Caco-2 (cell line): Measurements from ENCODE around the gene WEE1. TPM values are rescaled to one million over a fixed set of nuclear protein-coding genes. Genes with fewer than 3 reads are reported as not detected.

Experiments used
- BruUV-seq: library from RNA; stranded (reverse); fragments of 400-500 nt; replicated peaks from 2 replicates; lab custom pipeline; 2021; lab: Mats Ljungman, UMichigan
- CTCF ChIA-PET: fragments of 300-600 bp; sonication (Branson Sonifier 250); formaldehyde crosslinking; loops from one replicate; lab custom pipeline; 2022; ENCODE audit warnings: antibody characterized with exemption; lab: Charles Lee
- POLR2A ChIA-PET: fragments of 300-600 bp; sonication (Branson Sonifier 250); formaldehyde crosslinking; loops from one replicate; lab custom pipeline; 2022; ENCODE audit warnings: antibody characterized with exemption; lab: Charles Lee
- DNase-seq, 2 experiments: peaks; one replicate each; pipeline versions ENCODE4 v3.0.0 to v3.0.0-alpha.2; 2020 to 2022
- H3K27me3 ChIP-seq: replicated peaks from 2 replicates; pipeline ENCODE4 v1.6.0; 2011; ENCODE audit warnings: low read length; ENCODE audit not compliant: control insufficient read depth, insufficient read depth
- H3K36me3 ChIP-seq: 2 replicates; pipeline ENCODE4 v1.5.1; 2011; ENCODE audit warnings: low read length; ENCODE audit not compliant: control insufficient read depth, insufficient read depth
- H3K4me1 ChIP-seq: fragments of 250-450 bp; sonication (Bioruptor Pico); 2 replicates; pipeline ENCODE4 v1.5.1; 2020; ENCODE audit warnings: mild to moderate bottlenecking
- H3K4me3 ChIP-seq: 2 replicates; pipeline ENCODE4 v1.5.1; 2011; ENCODE audit warnings: low read depth, mild to moderate bottlenecking, control low read depth, low read length
- H3K9me3 ChIP-seq: fragments of 250-450 bp; sonication (Bioruptor Pico); 2 replicates; pipeline ENCODE4 v1.5.1; 2020; ENCODE audit warnings: mild to moderate bottlenecking, moderate library complexity
- H3K27ac Mint-ChIP-seq: one replicate; pipeline ENCODE4 v1.8.0; 2022; ENCODE audit warnings: mixed read lengths; ENCODE audit not compliant: unreplicated experiment
- H3K27me3 Mint-ChIP-seq: one replicate; pipeline ENCODE4 v1.8.0; 2022; ENCODE audit warnings: mixed read lengths; ENCODE audit not compliant: insufficient read depth, unreplicated experiment
- H3K36me3 Mint-ChIP-seq: one replicate; pipeline ENCODE4 v1.8.0; 2022; ENCODE audit warnings: mild to moderate bottlenecking, mixed read lengths; ENCODE audit not compliant: insufficient read depth, unreplicated experiment
- H3K4me1 Mint-ChIP-seq: one replicate; pipeline ENCODE4 v1.8.0; 2022; ENCODE audit warnings: low read depth, mixed read lengths; ENCODE audit not compliant: unreplicated experiment
- H3K4me3 Mint-ChIP-seq: one replicate; pipeline ENCODE4 v1.8.0; 2022; ENCODE audit warnings: mild to moderate bottlenecking, moderate library complexity, mixed read lengths; ENCODE audit not compliant: unreplicated experiment
- H3K9me3 Mint-ChIP-seq: one replicate; pipeline ENCODE4 v1.8.0; 2022; ENCODE audit warnings: mixed read lengths; ENCODE audit not compliant: unreplicated experiment
- intact Hi-C: fragments of 100-400 bp; cut with micrococcal nuclease; formaldehyde crosslinking; loops from one replicate; pipeline ENCODE4 v1.10.0; 2022; ENCODE audit not compliant: unreplicated experiment
- total RNA-seq: library from RNA; stranded (reverse); gene quantifications from 2 replicates; pipeline ENCODE4 v1.2.3, GENCODE V29; 2022
- TF ChIP-seq, protein P1 (sequence below), 2 experiments: fragments of 200-600 bp in 1 of 2; IDR thresholded peaks; 1 replicate in 1 of 2; 2 replicates in 1 of 2; pipeline versions ENCODE4 v1.5.1 to v1.8.0; 2011 to 2022; ENCODE audit warnings: antibody characterized with exemption in 1 of 2, control low read depth in 1 of 2, inconsistent platforms in 1 of 2, low read depth in 1 of 2, low read length in 1 of 2, mild to moderate bottlenecking in 1 of 2, moderate library complexity in 1 of 2; ENCODE audit not compliant: insufficient read depth in 1 of 2, severe bottlenecking in 1 of 2, unreplicated experiment in 1 of 2

Gene WEE1
- total RNA-seq, 1 experiment from 2014 or later, result 108 TPM

DNA sequence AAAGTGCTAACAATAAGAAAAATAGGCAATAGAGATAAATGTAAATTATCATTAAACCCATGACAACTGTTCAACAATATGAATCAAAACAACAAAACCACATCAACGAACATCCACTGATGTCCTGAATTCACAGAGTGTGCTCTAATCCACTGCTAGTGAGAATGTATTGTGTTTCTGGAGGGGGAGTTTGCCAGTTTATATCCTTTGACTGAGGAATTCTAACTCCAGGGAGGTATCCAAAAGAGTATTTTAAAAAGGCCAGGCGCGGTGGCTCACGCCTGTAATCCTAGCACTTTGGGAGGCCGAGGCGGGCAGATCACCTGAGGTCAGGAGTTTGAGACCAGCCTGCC is 1.7 kb upstream of the WEE1 start:
- Mint-ChIP-seq H3K36me3 (peaks cover 56% of the 10 kb centered on the region), H3K27ac (peak overlapping the region; percentile 100), H3K9me3 (no peaks in the 10 kb centered on the region), H3K4me3 (peak overlapping the region; percentile 79), H3K27me3 (no peaks in the 10 kb centered on the region), H3K4me1 (peaks cover 32% of the 10 kb centered on the region)
- ChIA-PET POLR2A (interaction anchor here (0.5 to 2.3 kb wide), 4 partner anchors 9 to 112 kb away, joined by 3 to 42 read pairs (median 6); partner anchors contain the start of gene ZNF143), CTCF (interaction anchor here (1.1 kb wide), 1 partner anchor 36 kb away, joined by 3 read pairs; no protein-coding TSS in a partner anchor)
- no peaks in the 10 kb centered on the region for H3K27me3 ChIP-seq
- DNase-seq, result no peak
- intact Hi-C loops, result loop anchor here (2.0 kb wide), 2 partner anchors 93 to 335 kb away; partner anchors contain the start of gene SWAP70
- TF ChIP-seq, protein P1, sequence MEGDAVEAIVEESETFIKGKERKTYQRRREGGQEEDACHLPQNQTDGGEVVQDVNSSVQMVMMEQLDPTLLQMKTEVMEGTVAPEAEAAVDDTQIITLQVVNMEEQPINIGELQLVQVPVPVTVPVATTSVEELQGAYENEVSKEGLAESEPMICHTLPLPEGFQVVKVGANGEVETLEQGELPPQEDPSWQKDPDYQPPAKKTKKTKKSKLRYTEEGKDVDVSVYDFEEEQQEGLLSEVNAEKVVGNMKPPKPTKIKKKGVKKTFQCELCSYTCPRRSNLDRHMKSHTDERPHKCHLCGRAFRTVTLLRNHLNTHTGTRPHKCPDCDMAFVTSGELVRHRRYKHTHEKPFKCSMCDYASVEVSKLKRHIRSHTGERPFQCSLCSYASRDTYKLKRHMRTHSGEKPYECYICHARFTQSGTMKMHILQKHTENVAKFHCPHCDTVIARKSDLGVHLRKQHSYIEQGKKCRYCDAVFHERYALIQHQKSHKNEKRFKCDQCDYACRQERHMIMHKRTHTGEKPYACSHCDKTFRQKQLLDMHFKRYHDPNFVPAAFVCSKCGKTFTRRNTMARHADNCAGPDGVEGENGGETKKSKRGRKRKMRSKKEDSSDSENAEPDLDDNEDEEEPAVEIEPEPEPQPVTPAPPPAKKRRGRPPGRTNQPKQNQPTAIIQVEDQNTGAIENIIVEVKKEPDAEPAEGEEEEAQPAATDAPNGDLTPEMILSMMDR (IDR thresholded peaks at IDR 0.05; ENCODE audit: insufficient read depth in 1 of 2, low read depth in 1 of 2, low read length in 1 of 2, severe bottlenecking in 1 of 2, unreplicated experiment in 1 of 2), result no peak
- BruUV-seq, result no TSS peak
- no peaks in the 10 kb centered on the region for H3K9me3 ChIP-seq
- H3K4me3 ChIP-seq, result peak overlapping the region; percentile 67
- peaks cover 47% of the 10 kb centered on the region for H3K4me1 ChIP-seq
- no peaks in the 10 kb centered on the region for H3K36me3 ChIP-seq

DNA sequence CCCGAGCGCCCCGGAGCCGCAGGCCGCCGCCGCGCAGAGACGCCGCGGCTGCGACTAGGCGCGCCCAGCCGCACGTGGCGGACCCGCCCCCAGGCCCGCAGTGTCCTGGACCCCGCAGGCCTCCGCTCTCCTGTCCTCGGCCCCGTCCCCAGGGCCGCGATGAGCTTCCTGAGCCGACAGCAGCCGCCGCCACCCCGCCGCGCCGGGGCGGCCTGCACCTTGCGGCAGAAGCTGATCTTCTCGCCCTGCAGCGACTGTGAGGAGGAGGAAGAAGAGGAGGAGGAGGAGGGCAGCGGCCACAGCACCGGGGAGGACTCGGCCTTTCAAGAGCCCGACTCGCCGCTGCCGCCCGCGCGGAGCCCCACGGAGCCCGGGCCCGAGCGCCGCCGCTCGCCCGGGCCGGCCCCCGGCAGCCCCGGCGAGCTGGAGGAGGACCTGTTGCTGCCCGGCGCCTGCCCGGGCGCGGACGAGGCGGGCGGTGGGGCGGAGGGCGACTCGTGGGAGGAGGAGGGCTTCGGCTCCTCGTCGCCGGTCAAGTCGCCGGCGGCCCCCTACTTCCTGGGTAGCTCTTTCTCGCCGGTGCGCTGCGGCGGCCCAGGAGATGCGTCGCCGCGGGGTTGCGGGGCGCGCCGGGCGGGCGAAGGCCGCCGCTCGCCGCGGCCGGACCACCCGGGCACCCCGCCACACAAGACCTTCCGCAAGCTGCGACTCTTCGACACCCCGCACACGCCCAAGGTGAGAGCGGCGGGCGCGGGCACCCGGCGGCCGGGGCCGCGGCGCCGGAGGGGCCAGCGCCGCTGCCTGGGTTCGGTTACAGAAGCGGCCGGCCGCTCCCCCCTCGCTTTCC is 528 bp downstream of the WEE1 start:
- H3K9me3 ChIP-seq, result no peaks in the 10 kb centered on the region
- Mint-ChIP-seq H3K4me1 (peaks cover 35% of the 10 kb centered on the region), H3K27me3 (no peaks in the 10 kb centered on the region), H3K27ac (peak overlapping the region; percentile 100), H3K36me3 (peaks cover 71% of the 10 kb centered on the region), H3K4me3 (peak overlapping the region; percentile 94), H3K9me3 (no peaks in the 10 kb centered on the region)
- no TSS peak for BruUV-seq
- H3K4me1 ChIP-seq, result peaks cover 39% of the 10 kb centered on the region
- H3K27me3 ChIP-seq, result no peaks in the 10 kb centered on the region
- DNase-seq, result no peak
- intact Hi-C loops, result loop anchor here (1.0 to 2.0 kb wide), 5 partner anchors 39 to 333 kb away; partner anchors contain the start of gene SWAP70
- ChIA-PET POLR2A (interaction anchor here (0.6 to 2.3 kb wide), 18 partner anchors 10 to 887 kb away, joined by 3 to 42 read pairs (median 8); partner anchors contain the start of genes ADM and ZNF143), CTCF (interaction anchor here (1.2 to 1.6 kb wide), 5 partner anchors 39 to 436 kb away, joined by 4 to 16 read pairs (median 12); partner anchors contain the start of gene ZNF143)
- H3K4me3 ChIP-seq, result peak overlapping the region; percentile 87
- TF ChIP-seq, protein P1 (IDR thresholded peaks at IDR 0.05; ENCODE audit: insufficient read depth in 1 of 2, low read depth in 1 of 2, low read length in 1 of 2, severe bottlenecking in 1 of 2, unreplicated experiment in 1 of 2), result no peak
- H3K36me3 ChIP-seq, result no peaks in the 10 kb centered on the region

DNA sequence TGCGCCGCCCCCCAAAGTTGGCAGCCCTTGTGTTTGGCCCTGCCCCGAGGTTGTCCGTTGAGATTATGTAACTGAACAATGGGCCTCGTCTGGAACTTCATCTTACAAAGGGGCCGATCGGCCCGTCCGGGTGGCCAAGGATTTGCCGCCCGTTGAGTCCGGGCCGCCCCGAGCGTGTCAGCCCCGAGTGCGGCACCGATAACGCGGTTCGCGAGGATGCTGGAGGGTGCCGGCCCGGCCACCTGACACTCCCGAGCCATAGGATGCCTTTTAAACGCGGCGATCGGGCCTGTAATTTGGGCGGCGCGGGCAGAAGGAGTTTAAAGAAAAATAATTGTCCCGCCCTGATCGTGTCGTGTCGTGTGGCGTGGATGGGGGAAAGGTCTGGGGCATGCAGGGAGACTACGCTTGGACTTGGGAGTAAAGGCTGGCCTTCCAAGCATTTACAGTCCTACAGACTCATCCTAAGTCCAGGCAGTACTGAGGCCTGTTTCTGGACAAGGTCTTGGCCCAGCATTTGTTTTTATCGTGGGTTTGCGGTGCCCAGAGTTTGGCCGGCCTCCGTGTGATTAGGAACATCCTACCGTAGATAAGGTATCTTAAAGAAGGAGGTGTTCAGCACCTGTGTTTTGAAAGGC is 1.3 kb downstream of the WEE1 start:
- Mint-ChIP-seq H3K27me3 (no peaks in the 10 kb centered on the region), H3K4me3 (peak overlapping the region; percentile 94), H3K27ac (peak overlapping the region; percentile 96), H3K4me1 (peaks cover 33% of the 10 kb centered on the region), H3K9me3 (no peaks in the 10 kb centered on the region), H3K36me3 (peaks cover 71% of the 10 kb centered on the region)
- no peaks in the 10 kb centered on the region for H3K9me3 ChIP-seq
- ChIA-PET POLR2A (interaction anchor here (1.0 to 1.8 kb wide), 2 partner anchors 9 to 114 kb away, joined by 3 to 6 read pairs; partner anchors contain the start of gene ZNF143), CTCF (interaction anchor here (0.6 to 1.0 kb wide), 3 partner anchors 14 to 730 kb away, joined by 3 read pairs; partner anchors contain the start of gene ADM)
- intact Hi-C loops, result no loop called here
- TSS peak; percentile 39 for BruUV-seq
- peak overlapping the region; percentile 87 for H3K4me3 ChIP-seq
- H3K36me3 ChIP-seq, result no peaks in the 10 kb centered on the region
- no peaks in the 10 kb centered on the region for H3K27me3 ChIP-seq
- H3K4me1 ChIP-seq, result peaks cover 35% of the 10 kb centered on the region
- peak; percentile 46 to 61 for DNase-seq
- TF ChIP-seq, protein P1 (IDR thresholded peaks at IDR 0.05; ENCODE audit: insufficient read depth in 1 of 2, low read depth in 1 of 2, low read length in 1 of 2, severe bottlenecking in 1 of 2, unreplicated experiment in 1 of 2), result no peak
